HK-2 (cell line): ENCODE results near the gene ESYT3.
"Not testable (repeated sequence)": the region's sequence is repeated elsewhere in the genome, so short reads cannot be mapped to it uniquely, and the experiment has no call there.

Experiments
- DNase-seq: peaks from one replicate; pipeline ENCODE4 v3.0.0-alpha.2; 2018; ENCODE audit not compliant: unreplicated experiment

The ESYT3 gene

GRCh38 chr3:138412821-138413551, 21.4 kb upstream of the ESYT3 start:
- DNase-seq = peak; percentile 51

DNA sequence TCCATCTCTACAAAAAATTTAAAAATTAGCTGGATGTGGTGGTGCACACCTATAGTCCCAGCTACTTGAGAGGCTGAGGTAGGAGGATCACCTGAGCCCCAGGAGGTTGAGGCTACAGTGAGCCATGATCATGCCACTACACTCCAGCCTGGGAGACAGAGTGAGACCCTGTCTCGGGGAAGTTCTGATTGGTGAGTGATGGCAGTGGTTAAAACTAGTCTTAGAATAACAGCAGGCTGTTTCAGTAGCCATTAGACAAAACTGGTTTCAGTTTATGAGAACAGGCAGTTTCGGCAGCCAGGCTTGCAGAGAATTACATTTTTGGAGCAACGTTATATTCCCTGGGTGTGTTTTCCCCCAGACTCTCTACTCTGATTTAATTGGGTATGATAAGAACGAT, 18.2 kb upstream of the ESYT3 start:
- not testable (repeated sequence) for DNase-seq

GRCh38 chr3:138417559-138417982, 16.8 kb upstream of the ESYT3 start:
- peak; percentile 79 for DNase-seq

- DNase-seq = no peak
These were observed 15.7 kb upstream of the ESYT3 start for GRCh38 chr3:138418601-138419206.

DNA sequence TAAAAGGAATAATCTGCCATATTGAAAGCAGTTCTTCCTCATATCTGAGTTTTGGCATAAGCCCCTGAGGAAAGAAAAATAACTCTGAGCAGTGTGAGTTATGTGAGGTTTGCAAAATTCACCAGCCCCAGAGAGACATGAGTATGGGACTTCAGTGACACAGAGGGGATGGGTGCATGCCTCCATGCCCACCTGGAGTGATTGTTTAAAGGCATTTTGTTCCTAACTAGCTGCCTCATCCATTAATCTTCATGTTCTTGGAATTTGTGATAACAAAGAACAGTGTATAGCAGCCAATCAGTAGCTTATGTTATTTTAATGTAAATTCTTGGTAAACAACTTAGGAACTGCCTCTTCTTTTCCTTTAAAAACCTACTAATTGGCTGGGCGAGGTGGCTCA, 11.1 kb upstream of the ESYT3 start:
- DNase-seq = no peak

- no peak for DNase-seq
These were observed 10.1 kb upstream of the ESYT3 start for GRCh38 chr3:138424323-138424722.

GRCh38 chr3:138426211-138426610, 8.2 kb upstream of the ESYT3 start:
- no peak for DNase-seq

DNA sequence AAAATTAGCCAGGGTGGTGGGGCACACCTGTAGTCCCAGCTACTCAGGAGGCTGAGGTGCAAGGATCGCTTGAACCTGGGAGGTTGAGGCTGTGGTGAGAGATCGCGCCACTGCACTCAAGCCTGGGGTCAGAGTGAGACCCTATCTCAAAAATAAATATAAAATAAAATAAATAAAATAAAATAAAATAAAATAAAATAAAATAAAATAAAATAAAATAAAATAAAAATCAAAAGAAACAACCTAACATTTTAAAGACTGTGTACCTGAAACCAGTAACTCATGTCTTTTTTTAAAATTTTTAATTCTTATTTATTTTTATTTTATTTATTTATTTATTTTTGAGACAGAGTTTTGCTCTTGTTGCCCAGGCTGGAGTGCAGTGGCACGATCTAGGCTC, 7.7 kb upstream of the ESYT3 start:
- DNase-seq = not testable (repeated sequence)

- no peak for DNase-seq
These were observed 4.8 kb upstream of the ESYT3 start for GRCh38 chr3:138429665-138430064.

GRCh38 chr3:138432576-138433240, 1.7 kb upstream of the ESYT3 start:
- no peak for DNase-seq

- DNase-seq = no peak
These were observed 532 bp upstream of the ESYT3 start for GRCh38 chr3:138433892-138434275.

GRCh38 chr3:138434875-138435772, 708 bp downstream of the ESYT3 start:
- DNase-seq = peak; percentile 55

DNA sequence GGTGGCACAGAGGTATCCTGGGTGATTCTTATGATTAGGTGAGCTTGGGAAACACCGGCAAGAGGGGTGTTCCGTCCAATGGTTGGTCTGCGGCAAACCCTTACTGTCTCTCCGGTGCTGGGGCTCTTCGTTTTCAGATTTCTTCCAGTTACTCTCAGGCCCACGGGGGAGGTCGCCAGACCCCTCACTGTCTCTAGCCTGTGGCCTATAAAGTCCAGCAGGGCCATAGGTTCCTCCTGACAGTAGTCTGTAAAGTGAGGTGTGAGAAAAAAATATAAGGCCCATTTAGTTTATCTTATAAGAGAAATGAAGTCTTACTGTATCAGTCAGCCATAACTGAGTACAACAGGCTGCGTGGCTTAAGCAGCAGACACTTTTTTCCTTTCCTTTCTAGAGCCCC, 1.4 kb downstream of the ESYT3 start:
- DNase-seq = no peak

DNA sequence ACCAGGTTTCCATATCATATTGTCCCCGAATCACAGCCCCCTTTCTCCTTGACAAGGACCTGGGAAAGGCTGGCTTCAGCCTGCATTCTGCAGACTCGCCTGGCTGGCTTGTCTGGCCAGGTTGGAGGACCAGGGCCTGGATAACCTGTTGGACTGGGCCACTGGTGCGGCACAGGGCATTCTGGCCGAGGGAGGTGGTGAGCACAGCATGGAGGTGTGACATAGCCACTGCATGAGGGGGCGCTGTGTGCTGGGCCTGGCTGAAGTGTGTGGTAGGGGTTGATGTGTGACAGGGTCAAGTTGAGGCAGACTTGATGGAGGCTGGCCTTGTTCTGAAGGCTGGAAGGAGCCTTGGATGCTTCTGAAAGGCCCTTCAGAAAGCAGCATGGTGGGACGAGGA, 2.9 kb downstream of the ESYT3 start:
- DNase-seq = no peak

DNA sequence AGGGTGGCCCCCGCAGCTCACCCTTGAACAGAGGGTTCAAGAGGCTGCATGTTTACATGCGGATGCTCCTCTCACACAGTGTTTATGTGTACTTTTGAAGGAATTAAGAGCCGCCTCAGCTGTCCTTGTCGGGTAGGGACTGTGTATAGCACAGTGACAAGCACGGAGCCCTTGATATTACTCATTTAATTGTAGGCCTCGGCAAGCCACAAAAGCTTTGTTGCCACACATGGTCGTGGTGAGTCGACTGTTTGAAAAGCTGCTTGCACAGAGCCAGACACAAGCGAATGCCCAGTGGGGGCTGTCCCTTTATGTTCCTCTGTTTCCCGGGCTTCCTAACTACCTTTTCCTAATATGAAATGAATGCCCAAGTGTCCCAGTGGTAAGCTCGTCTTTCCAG, 4.5 kb downstream of the ESYT3 start:
- DNase-seq = no peak

DNA sequence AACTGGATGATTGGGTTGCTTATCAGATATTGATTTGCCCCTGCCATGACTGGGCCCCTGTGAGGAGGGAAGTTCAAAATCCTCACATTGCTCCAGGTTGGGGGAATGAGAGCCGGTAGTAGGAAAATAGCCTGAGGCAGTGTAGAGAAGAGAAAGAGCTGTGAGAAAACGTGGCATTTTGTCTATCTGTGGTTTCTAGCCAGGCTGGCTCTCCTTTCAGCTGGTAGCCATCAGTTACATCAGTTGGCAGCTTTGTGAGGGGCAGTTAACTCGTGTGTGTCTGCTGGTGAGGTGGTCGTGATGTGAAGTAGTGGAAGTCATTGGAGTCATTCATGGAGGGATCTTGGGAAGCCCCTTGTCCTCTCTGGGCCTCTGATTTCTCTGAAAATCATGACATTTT, 5.2 kb downstream of the ESYT3 start:
- DNase-seq = no peak

DNA sequence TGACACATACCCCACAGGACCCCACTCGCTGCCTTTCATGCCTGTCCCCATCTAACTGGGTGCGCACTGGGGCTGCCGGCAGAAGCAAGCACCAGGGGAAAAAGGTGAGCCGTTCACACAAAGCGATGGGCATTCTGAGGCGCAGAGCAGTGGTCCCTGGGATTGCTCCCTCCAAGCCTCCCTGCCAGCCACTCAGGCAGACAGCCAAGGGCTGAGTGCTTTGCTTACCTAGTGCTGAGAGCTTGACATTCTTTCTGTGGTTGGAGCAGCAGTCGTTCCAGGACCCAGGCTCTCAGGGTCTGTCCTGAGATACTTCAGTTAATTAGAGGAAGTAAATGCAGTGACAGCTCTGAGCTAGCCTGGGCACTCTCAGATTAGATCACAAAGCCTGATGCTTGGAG, 5.7 kb downstream of the ESYT3 start:
- peak; percentile 38 for DNase-seq

DNA sequence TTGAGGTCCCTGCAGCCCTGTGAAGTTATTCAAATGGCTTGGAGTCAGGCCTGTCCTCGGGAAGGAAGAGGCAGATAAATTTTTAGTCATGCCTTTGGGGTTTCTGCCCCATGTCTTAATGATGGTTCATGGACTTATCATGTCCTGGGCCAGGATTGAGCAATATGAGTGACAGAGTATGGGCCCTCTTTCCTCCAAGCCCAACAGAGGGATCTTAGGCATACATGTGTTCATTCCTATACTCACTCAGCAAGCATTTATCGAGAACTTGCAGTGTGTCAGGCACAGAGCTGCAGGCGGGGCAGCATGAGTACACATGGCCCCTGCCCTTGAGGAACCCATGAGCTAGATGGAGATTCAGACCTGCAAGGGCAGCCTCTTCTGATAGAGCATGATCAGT, 6.2 kb downstream of the ESYT3 start:
- DNase-seq = no peak

DNA sequence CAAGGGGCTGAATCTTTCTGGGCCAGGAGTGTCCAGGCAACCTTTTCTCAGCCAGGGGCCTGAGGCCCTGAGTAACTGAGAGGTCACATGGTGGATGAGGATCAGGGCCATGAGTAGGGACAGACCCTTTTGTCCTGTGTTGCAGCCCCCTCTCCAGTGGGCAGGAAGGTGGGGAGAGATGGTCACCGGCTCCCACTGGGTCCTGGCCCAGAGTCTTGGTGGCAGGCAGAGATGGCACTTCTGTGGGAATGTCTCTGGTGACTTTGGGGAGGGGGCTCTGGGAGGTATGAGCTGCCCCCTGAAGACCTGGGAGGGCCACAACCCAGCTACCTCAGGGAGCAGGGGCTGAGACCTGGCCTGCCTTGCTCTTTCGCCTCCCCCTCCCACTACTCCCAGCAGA, 6.8 kb downstream of the ESYT3 start:
- DNase-seq = no peak

DNA sequence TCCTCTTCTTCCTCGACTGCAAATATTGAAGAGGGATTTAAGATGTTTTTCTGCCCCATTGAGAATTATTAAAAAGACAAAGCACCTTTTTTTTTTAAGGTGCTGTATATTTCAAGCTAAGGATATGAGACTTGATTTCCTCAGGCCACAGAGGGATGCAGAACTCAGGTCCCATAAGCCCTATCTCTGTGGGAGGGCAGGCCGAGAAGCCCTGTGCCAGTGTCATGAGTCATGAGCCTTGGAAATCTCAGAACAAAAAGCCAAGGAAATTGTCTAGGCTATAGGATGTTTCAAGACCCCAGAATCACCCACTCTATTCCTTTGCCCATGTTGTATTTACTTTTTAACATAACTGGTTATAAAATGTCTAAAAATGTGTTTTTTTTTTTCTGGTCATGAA, 7.3 kb downstream of the ESYT3 start:
- DNase-seq = no peak

DNA sequence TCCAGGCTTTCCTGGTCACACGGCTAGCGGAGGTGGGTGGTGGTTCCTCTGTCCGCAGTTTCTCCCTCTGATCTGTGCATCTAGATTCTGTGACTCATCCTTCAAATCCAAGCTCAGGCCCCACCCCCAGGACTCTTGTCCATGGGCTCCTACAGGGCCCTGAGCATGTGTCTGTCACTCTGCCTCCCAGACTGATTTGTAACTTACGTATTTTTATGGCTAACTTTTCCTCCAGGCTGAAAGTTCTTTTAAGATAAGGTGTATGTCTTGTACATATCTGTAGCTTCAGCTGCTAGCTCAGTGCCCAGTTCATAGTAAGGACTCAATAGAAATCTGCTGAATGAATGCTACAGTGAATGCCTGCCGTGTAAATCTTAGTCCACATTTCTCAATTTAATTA, 8.0 kb downstream of the ESYT3 start:
- peak; percentile 71 for DNase-seq

DNA sequence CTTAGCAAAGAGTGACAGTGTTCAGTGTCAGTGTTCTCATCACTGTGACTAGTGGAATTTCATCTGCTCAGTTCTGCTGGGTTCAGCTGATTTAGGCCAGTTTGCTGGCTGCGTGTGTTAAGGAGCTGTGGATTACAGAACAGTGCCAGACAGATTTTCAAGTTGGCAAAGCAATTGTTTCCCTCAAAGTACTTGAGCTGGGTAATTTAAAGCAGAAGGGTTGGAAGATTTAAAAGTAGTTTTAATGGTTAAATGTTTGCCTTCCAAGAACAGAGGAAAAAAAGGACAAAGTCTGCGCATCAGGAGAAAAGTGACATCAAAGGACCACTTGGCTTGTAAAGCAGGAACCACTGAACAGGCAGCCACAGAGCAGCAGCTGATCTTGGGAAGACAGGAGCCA, 8.7 kb downstream of the ESYT3 start:
- no peak for DNase-seq
